HuH-7.5 (cell line): ENCODE results near the gene GNG4.
A peak's percentile ranks its signal among the peaks of the same experiment; 100 is the strongest.
"Not testable (repeated sequence)": the region's sequence is repeated elsewhere in the genome, so short reads cannot be mapped to it uniquely, and the experiment has no call there.

Experiments used
- DNase-seq: peaks from one replicate; pipeline ENCODE4 v3.0.0; 2011; ENCODE audit warnings: low spot score

Gene GNG4

GRCh38 chr1:235650341-235651169 is 971 bp upstream of the GNG4 start:
- DNase-seq = peak; percentile 84

GRCh38 chr1:235648954-235649367 is 623 bp downstream of the GNG4 start:
- DNase-seq = peak; percentile 70

GRCh38 chr1:235648407-235648907 is 1.1 kb downstream of the GNG4 start:
- DNase-seq = no peak

GRCh38 chr1:235647537-235647936 is 2.0 kb downstream of the GNG4 start:
- DNase-seq = peak; percentile 55

GRCh38 chr1:235646463-235646862 is 3.1 kb downstream of the GNG4 start:
- DNase-seq = no peak

- DNase-seq = no peak
Measured at GRCh38 chr1:235644693-235645305, 4.8 kb downstream of the GNG4 start.

GRCh38 chr1:235643837-235644692 is 5.5 kb downstream of the GNG4 start:
- no peak for DNase-seq

GRCh38 chr1:235642943-235643371 is 6.6 kb downstream of the GNG4 start:
- no peak for DNase-seq

GRCh38 chr1:235642011-235642942 is 7.3 kb downstream of the GNG4 start:
- DNase-seq = no peak

- no peak for DNase-seq
Measured at GRCh38 chr1:235640580-235640979, 9.0 kb downstream of the GNG4 start.

- DNase-seq = no peak
Measured at GRCh38 chr1:235639226-235640205, 10.1 kb downstream of the GNG4 start.

GRCh38 chr1:235638612-235639011 is 11.0 kb downstream of the GNG4 start:
- not testable (repeated sequence) for DNase-seq

GRCh38 chr1:235637756-235638534 is 11.6 kb downstream of the GNG4 start:
- DNase-seq = no peak

- no peak for DNase-seq
Measured at GRCh38 chr1:235635938-235636662, 13.5 kb downstream of the GNG4 start.

GRCh38 chr1:235632506-235633401 is 16.8 kb downstream of the GNG4 start:
- no peak for DNase-seq

GRCh38 chr1:235631816-235632215 is 17.8 kb downstream of the GNG4 start:
- DNase-seq = no peak

- no peak for DNase-seq
Measured at GRCh38 chr1:235628316-235629005, 21.1 kb downstream of the GNG4 start.
